Endothelial cell of umbilical vein (primary cell): ENCODE measurements around the gene ERBB3. TPM values are rescaled to one million over a fixed set of nuclear protein-coding genes. Genes with fewer than 3 reads are reported as not detected.

ENCODE experiments used
- BruUV-seq: library from RNA; stranded (reverse); fragments of 400-500 nt; replicated peaks from 2 replicates; lab custom pipeline; 2021; lab: Mats Ljungman, UMichigan
- CTCF ChIA-PET: fragments of 300-600, 350-600 bp; sonication (Branson Sonifier 250); formaldehyde crosslinking; loops from one replicate; lab custom pipeline; 2021; ENCODE audit warnings: antibody characterized with exemption, inconsistent platforms; lab: Charles Lee
- POLR2A ChIA-PET: fragments of 300-600, 350-600 bp; sonication (Branson Sonifier 250); formaldehyde crosslinking; loops from one replicate; lab custom pipeline; 2021; ENCODE audit warnings: antibody characterized with exemption, inconsistent platforms; lab: Charles Lee
- DNase-seq: peaks from one replicate; pipeline ENCODE4 v3.0.0-alpha.2; 2011; ENCODE audit warnings: low read depth, low spot score
- FAIRE-seq: peaks from 2 replicates; lab custom pipeline; 2011; peaks lifted over from hg19 to GRCh38; lab: Jason Lieb, UNC
- H2AFZ ChIP-seq: 2 replicates; pipeline ENCODE4 v1.6.0; 2012; ENCODE audit warnings: low read depth, low read length, control low read depth, inconsistent platforms
- H3K27ac ChIP-seq: 2 replicates; pipeline ENCODE4 v1.5.1; 2011; ENCODE audit warnings: low read depth, mild to moderate bottlenecking, control low read depth, low read length, moderate library complexity; ENCODE audit not compliant: insufficient read depth
- H3K27me3 ChIP-seq, 2 experiments: 2 replicates each; pipeline versions ENCODE4 v1.6.0 to v1.6.1; 2011; ENCODE audit warnings: low read length in 2 of 2, mixed read lengths in 1 of 2; ENCODE audit not compliant: control insufficient read depth in 2 of 2, insufficient read depth in 2 of 2
- H3K36me3 ChIP-seq, 2 experiments: 2 replicates in 1 of 2; 3 replicates in 1 of 2; pipeline ENCODE4 v1.5.1; 2011; ENCODE audit warnings: low read length in 2 of 2, mild to moderate bottlenecking in 1 of 2, moderate library complexity in 1 of 2; ENCODE audit not compliant: control insufficient read depth in 2 of 2, insufficient read depth in 2 of 2; ENCODE audit errors: extremely low read depth in 1 of 2
- H3K4me1 ChIP-seq: 3 replicates; pipeline ENCODE4 v1.5.1; 2011; ENCODE audit warnings: mild to moderate bottlenecking, low read length; ENCODE audit not compliant: control insufficient read depth, insufficient read depth; ENCODE audit errors: extremely low read depth
- H3K4me2 ChIP-seq: 2 replicates; pipeline ENCODE4 v1.6.1; 2011; ENCODE audit warnings: low read length, control low read depth, mixed read lengths; ENCODE audit not compliant: insufficient read depth
- H3K4me3 ChIP-seq, 3 experiments: fragments of 200-600 bp in 1 of 3; sonication (generic), shearing (Covaris generic) in 1 of 3; replicated peaks in 1 of 3; 2 replicates each; pipeline ENCODE4 v1.5.1; 2011 to 2016; ENCODE audit warnings: control low read depth in 3 of 3, low read length in 3 of 3, mild to moderate bottlenecking in 2 of 3, inconsistent platforms in 1 of 3, low read depth in 1 of 3, moderate library complexity in 1 of 3; ENCODE audit not compliant: insufficient read depth in 1 of 3
- H3K79me2 ChIP-seq: 2 replicates; pipeline ENCODE4 v1.6.0; 2012; ENCODE audit warnings: low read length, inconsistent platforms; ENCODE audit not compliant: control insufficient read depth, insufficient read depth
- H3K9ac ChIP-seq: replicated peaks from 2 replicates; pipeline ENCODE3; 2011; ENCODE audit warnings: low read length, control low read depth; ENCODE audit not compliant: insufficient read depth; ENCODE audit errors: extremely low read depth
- H3K9me1 ChIP-seq: replicated peaks from 3 replicates; pipeline ENCODE4 v1.6.0; 2011; ENCODE audit warnings: mild to moderate bottlenecking, low read length; ENCODE audit not compliant: control insufficient read depth, insufficient read depth; ENCODE audit errors: extremely low read depth
- H3K9me3 ChIP-seq: replicated peaks from 2 replicates; pipeline ENCODE4 v1.5.1; 2012; ENCODE audit warnings: low read length, inconsistent platforms; ENCODE audit not compliant: control insufficient read depth, insufficient read depth
- H4K20me1 ChIP-seq: replicated peaks from 2 replicates; pipeline ENCODE3; 2011; ENCODE audit warnings: mild to moderate bottlenecking, low read length; ENCODE audit not compliant: control insufficient read depth, insufficient read depth; ENCODE audit errors: extremely low read depth
- CTCF ChIP-seq, 2 donors: IDR thresholded peaks; 1 replicate in 1 of 2; 2 replicates in 1 of 2; pipeline ENCODE4 v1.5.1; 2011; ENCODE audit warnings: low read length in 2 of 2, mild to moderate bottlenecking in 2 of 2, moderate library complexity in 2 of 2, control low read depth in 1 of 2, inconsistent platforms in 1 of 2, low read depth in 1 of 2; ENCODE audit not compliant: insufficient read depth in 1 of 2; ENCODE audit errors: extremely low read depth in 1 of 2
- EZH2 ChIP-seq: IDR thresholded peaks from 2 replicates; pipeline ENCODE4 v1.6.1; 2012; ENCODE audit warnings: borderline replicate concordance, low read depth, mild to moderate bottlenecking, moderate library complexity, low read length, inconsistent platforms; ENCODE audit not compliant: severe bottlenecking
- FOS ChIP-seq: IDR thresholded peaks from 2 replicates; pipeline ENCODE4 v1.6.1; 2011; ENCODE audit warnings: mild to moderate bottlenecking, low read length, moderate library complexity, borderline replicate concordance; ENCODE audit not compliant: insufficient read depth
- GATA2 ChIP-seq: IDR thresholded peaks from 2 replicates; pipeline ENCODE4 v1.7.0; 2011; ENCODE audit warnings: low read depth, mild to moderate bottlenecking, moderate library complexity, mixed read lengths, low read length; ENCODE audit not compliant: insufficient read length, insufficient read depth
- JUN ChIP-seq: IDR thresholded peaks from 2 replicates; pipeline ENCODE4 v1.6.1; 2011; ENCODE audit warnings: borderline replicate concordance, low read depth; ENCODE audit not compliant: insufficient read length, insufficient read depth
- MAX ChIP-seq: IDR thresholded peaks from 2 replicates; pipeline ENCODE4 v1.6.1; 2011; ENCODE audit not compliant: insufficient read depth, insufficient read length
- MYC ChIP-seq: IDR thresholded peaks from one replicate; pipeline ENCODE4 v1.6.1; 2011; ENCODE audit warnings: mild to moderate bottlenecking, low read depth, low read length
- POLR2A ChIP-seq: IDR thresholded peaks from 2 replicates; pipeline ENCODE4 v1.6.1; 2012; ENCODE audit warnings: low read depth, mild to moderate bottlenecking, control low read depth, low read length
- POLR2AphosphoS5 ChIP-seq: IDR thresholded peaks from 2 replicates; pipeline ENCODE4 v1.6.1; 2012; ENCODE audit warnings: low read depth, mild to moderate bottlenecking, control low read depth, low read length, moderate library complexity; ENCODE audit not compliant: insufficient read depth
- dilution Hi-C: fragments of 300-500 bp; cut with MboI; formaldehyde crosslinking; loops from one replicate; pipeline ENCODE4 v1.15.0; 2019; ENCODE audit warnings: low sequenced_read_pairs; ENCODE audit not compliant: extremely low pct_ligation_motif_present
- intact Hi-C: fragments of 100-400 bp; cut with micrococcal nuclease; formaldehyde crosslinking; loops from one replicate; pipeline ENCODE4 v1.10.0; 2022
- polyA plus RNA-seq, 4 experiments: library from polyadenylated mRNA; depleted of rRNA in 3 of 4; stranded (reverse) in 3 of 4; unstranded in 1 of 4; fragments of >200 nt; gene quantifications; 2 replicates each; pipeline versions ENCODE4 v1.2.1 to v1.2.3, GENCODE V29; 2011 to 2012; ENCODE audit warnings: missing spikeins in 1 of 4
- total RNA-seq: library from RNA; stranded (reverse); gene quantifications from 2 replicates; pipeline ENCODE4 v1.2.3, GENCODE V29; 2021

The ERBB3 gene
- total and polyA plus RNA-seq, 2 donors (not counting 3 experiments of a cell fraction or from before 2014, with no cell fraction given) = 0.11 to 1.5 TPM

- peaks cover 35% of the 10 kb centered on the region for H3K79me2 ChIP-seq
- peaks cover 0 to 6% of the 10 kb centered on the region in 2 experiments for H3K27me3 ChIP-seq
- peak overlapping the region; percentile 25 to 62 (median 50) for H3K4me3 ChIP-seq
- no peak for DNase-seq
- H3K4me1 ChIP-seq = peaks cover 25% of the 10 kb centered on the region
- intact Hi-C loops = loop anchor here (1.0 to 2.0 kb wide), 6 partner anchors 13 to 365 kb away; partner anchors contain the start of gene RPL41
- TF ChIP-seq FOS (no peak), JUN (no peak)
- CTCF ChIA-PET = interaction anchor here (0.6 to 5.3 kb wide), 17 partner anchors 9 to 364 kb away, joined by 3 to 59 read pairs (median 5); partner anchors contain the start of genes ERBB3, RAB5B, SMARCC2 and SUOX
- POLR2A ChIA-PET = interaction anchor here (0.5 to 3.3 kb wide), 13 partner anchors 9 to 143 kb away, joined by 3 to 37 read pairs (median 4); partner anchors contain the start of genes ESYT1, RAB5B, RPL41 and SMARCC2
- H3K4me2 ChIP-seq = peak overlapping the region; percentile 59
- H3K9me3 ChIP-seq = no peaks in the 10 kb centered on the region
- H2AFZ ChIP-seq = peak overlapping the region; percentile 75
- H3K9me1 ChIP-seq = no peaks in the 10 kb centered on the region
- H4K20me1 ChIP-seq = no peaks in the 10 kb centered on the region
- BruUV-seq = TSS peak; percentile 71
- H3K36me3 ChIP-seq = peaks cover 7 to 9% of the 10 kb centered on the region in 2 experiments
- FAIRE-seq = no peak
- peak overlapping the region; percentile 35 for H3K9ac ChIP-seq
- dilution Hi-C loops = no loop called here
- H3K27ac ChIP-seq = no peak overlapping the region
These were observed 23.8 kb downstream of the ERBB3 start for GRCh38 chr12:56103823-56104108.

GRCh38 chr12:56104109-56104814 is 24.3 kb downstream of the ERBB3 start, which contains the start of gene PA2G4:
Gene PA2G4, plus strand, starts transcription at chr12:56104559. Its CDS starts 179 bp downstream, at chr12:56104738.
- dilution Hi-C loops = no loop called here
- peak within 1 kb of the TSS; percentile 75 for H2AFZ ChIP-seq
- no TSS peak for BruUV-seq
- H4K20me1 ChIP-seq = no peaks in the 10 kb centered on the region
- CTCF ChIA-PET = interaction anchor here (0.6 to 5.3 kb wide), 21 partner anchors 9 to 364 kb away, joined by 3 to 59 read pairs (median 5); partner anchors contain the start of genes ERBB3, RAB5B, SMARCC2 and SUOX
- POLR2A ChIA-PET = interaction anchor here (0.5 to 3.3 kb wide), 15 partner anchors 9 to 275 kb away, joined by 3 to 37 read pairs (median 4); partner anchors contain the start of genes DNAJC14, ESYT1, RAB5B and RPL41
- no peaks in the 10 kb centered on the region for H3K9me1 ChIP-seq
- peaks cover 7 to 9% of the 10 kb centered on the region in 2 experiments for H3K36me3 ChIP-seq
- peak within 1 kb of the TSS; percentile 49 to 85 (median 68) for H3K4me3 ChIP-seq
- H3K27ac ChIP-seq = peak within 1 kb of the TSS; percentile 60
- DNase-seq (peak; percentile 99), FAIRE-seq (peak; percentile 95)
- H3K9me3 ChIP-seq = no peaks in the 10 kb centered on the region
- TF ChIP-seq MYC (peak; percentile 8), JUN (no peak), POLR2AphosphoS5 (peak; percentile 64), GATA2 (no peak), FOS (no peak), CTCF (IDR thresholded peaks at IDR 0.05; ENCODE audit: extremely low read depth in 1 of 2, insufficient read depth in 1 of 2, low read depth in 1 of 2, low read length in 2 of 2) (no peak), EZH2 (no peak), POLR2A (peak; percentile 96), MAX (peak; percentile 74)
- peaks cover 35% of the 10 kb centered on the region for H3K79me2 ChIP-seq
- H3K4me2 ChIP-seq = peak within 1 kb of the TSS; percentile 85
- H3K27me3 ChIP-seq = peaks cover 0 to 6% of the 10 kb centered on the region in 2 experiments
- intact Hi-C loops = loop anchor here (1.0 to 2.0 kb wide), 6 partner anchors 12 to 365 kb away; partner anchors contain the start of gene RPL41
- H3K4me1 ChIP-seq = peaks cover 25% of the 10 kb centered on the region
- peak within 1 kb of the TSS; percentile 70 for H3K9ac ChIP-seq
